Neuron (in vitro differentiated cells): ENCODE results near the gene EDAR.

Experiments
- H2AFZ ChIP-seq: one replicate; pipeline ENCODE4 v1.6.1; 2013; ENCODE audit warnings: low read depth, mild to moderate bottlenecking, inconsistent platforms, low read length, moderate library complexity
- H3K27me3 ChIP-seq: one replicate; pipeline ENCODE4 v1.6.1; 2013; ENCODE audit warnings: low read length; ENCODE audit not compliant: insufficient read depth
- H3K36me3 ChIP-seq: one replicate; pipeline ENCODE4 v1.6.1; 2013; ENCODE audit warnings: low read length; ENCODE audit not compliant: insufficient read depth
- H3K4me1 ChIP-seq: one replicate; pipeline ENCODE4 v1.6.1; 2013; ENCODE audit warnings: low read length; ENCODE audit not compliant: insufficient read depth
- H3K4me3 ChIP-seq: 2 replicates; pipeline ENCODE4 v1.5.1; 2013; ENCODE audit warnings: mild to moderate bottlenecking, low read length, moderate library complexity
- H3K9me3 ChIP-seq: one replicate; pipeline ENCODE4 v1.6.1; 2013; ENCODE audit warnings: low read length

Gene EDAR

DNA sequence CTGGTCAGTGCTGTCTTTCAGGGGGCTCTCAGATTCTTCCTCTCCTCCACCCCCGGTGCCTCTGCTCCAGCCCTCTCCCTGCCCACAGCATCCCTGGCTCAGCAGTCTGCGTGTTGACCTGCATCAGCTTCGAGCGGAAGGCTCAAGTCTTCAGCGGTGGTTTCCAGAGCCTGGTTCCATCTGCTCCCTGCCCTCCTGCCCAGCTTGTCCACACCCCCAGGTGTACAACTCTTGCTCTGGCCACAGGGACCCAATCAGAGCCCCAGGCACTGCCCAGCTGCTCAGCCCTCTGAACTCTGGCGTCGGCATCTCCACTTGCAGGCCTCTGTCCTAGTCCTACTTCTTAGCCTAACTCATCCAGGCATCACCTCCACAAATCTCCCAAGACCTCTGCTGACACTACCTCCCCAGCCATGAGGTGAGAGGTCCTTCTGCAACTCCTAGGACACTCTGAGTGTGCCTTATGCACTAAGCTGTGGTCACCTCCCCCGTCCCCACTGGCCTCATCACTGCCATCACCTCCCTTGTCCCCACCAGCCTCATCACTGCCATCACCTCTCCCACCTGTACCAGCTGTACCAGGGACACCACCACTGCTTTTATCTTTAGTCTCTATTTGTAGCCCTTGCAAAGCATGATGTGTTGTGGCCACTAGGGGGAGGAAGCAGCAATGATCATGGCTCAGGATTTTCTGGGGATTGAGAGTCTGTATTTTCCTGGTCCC, 60.9 kb downstream of the EDAR start:
- H2AFZ ChIP-seq: no peak overlapping the region
- no peaks in the 10 kb centered on the region for H3K9me3 ChIP-seq
- peaks cover 5% of the 10 kb centered on the region for H3K27me3 ChIP-seq
- no peak overlapping the region for H3K4me3 ChIP-seq
- no peaks in the 10 kb centered on the region for H3K36me3 ChIP-seq
- no peaks in the 10 kb centered on the region for H3K4me1 ChIP-seq

DNA sequence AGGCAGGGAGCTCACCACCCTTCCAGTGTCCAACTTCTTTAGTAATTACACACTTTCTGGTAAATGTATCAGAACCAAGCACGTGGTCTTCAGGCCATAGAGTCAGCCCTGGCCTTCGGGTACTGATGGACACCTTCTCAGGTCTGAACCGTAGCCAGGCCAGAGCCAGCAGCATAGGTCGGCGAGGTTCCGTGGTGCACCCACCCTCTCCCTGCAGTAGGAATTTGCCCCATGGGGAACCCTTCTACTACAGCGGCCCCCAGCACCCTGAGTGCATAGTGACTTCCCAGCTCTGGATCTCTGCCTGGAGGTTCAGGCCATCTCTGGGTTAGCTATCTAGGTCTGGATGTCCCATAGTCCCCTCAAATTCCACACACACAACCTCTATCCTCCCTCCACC, 61.6 kb downstream of the EDAR start:
- Histone ChIP-seq H2AFZ (no peak overlapping the region), H3K4me3 (no peak overlapping the region), H3K9me3 (no peaks in the 10 kb centered on the region), H3K36me3 (no peaks in the 10 kb centered on the region), H3K4me1 (no peaks in the 10 kb centered on the region), H3K27me3 (peaks cover 11% of the 10 kb centered on the region)

DNA sequence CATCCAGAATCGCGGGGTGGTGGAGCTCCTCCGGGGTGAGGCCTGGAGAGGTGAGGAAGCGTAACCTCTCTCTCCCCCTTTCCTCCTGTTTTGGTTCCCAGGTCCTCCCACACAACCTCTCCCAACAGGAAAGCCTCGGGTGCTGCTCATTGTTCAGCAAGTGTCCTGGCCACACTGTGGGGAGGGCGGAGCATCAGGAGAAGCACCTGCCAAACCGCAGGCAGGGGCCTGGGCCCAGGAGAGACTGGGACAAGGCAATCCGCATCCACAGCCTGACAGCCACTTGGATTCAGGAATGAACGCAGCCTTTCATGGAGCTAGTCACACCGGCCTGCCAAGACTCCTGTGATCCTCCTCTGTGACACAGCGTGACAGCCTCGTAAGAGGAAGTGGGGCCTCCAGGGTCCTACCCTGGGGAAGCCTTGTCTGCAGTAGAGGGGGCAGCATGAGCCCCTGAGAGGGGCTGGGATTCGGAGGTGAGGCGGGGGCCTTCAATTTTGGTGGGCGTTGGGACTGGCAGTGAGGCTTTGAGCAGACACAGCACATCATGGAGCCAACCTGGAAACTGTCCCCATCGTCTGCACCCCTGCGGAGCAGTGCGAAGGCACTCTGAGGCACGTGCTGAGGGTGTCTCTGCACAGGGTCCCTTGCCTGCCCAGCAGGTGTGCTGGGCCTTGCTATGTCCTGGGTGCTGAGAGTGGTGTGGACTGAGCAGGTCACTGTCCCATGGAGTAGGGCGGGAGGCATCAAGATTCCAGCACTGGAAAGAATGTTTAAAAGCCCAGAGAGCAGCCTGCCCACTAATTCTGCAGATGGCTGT, 62.2 kb downstream of the EDAR start:
- peaks cover 15% of the 10 kb centered on the region for H3K27me3 ChIP-seq
- H2AFZ ChIP-seq: no peak overlapping the region
- H3K36me3 ChIP-seq: no peaks in the 10 kb centered on the region
- no peak overlapping the region for H3K4me3 ChIP-seq
- H3K4me1 ChIP-seq: no peaks in the 10 kb centered on the region
- H3K9me3 ChIP-seq: no peaks in the 10 kb centered on the region

DNA sequence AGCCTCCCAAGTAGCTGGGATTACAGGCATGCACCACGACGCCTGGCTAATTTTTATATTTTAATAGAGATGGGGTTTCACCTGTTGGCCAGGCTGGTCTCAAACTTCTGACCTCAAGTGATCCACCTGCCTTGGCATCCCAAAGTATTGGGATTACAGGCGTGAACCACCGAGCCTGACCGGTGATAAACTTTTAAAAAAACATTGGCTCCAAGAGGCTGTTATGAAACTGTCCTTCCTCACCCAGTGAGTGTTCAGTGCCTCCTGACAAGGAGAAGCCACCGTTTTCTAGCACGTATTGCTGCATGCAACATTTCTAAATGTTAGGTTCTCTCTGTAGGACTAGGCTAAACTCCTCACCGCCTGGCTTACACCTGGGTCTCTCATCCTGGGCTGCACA, 63.3 kb downstream of the EDAR start:
- Histone ChIP-seq H2AFZ (no peak overlapping the region), H3K4me1 (no peaks in the 10 kb centered on the region), H3K9me3 (no peaks in the 10 kb centered on the region), H3K4me3 (no peak overlapping the region), H3K36me3 (no peaks in the 10 kb centered on the region), H3K27me3 (peaks cover 19% of the 10 kb centered on the region)

DNA sequence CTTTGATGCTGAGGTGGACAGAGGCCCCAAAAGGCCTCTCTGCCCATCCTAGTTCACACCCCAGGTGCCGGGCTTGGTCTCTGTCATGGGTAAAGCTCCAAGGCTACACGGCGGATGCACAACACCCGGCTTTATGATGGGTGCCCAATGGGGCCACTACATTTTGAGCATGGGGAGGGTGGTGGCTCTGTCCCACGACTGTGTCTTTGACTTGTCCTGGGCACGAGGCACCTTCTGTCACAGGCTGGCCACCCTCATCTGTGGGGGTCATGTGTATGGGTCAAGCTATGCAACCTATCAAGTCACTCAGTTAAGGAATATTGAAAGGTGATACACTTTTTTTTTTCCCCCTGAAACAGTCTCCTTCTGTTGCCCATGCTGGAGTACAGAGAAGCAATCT, 63.7 kb downstream of the EDAR start:
- Histone ChIP-seq H3K4me3 (no peak overlapping the region), H3K27me3 (peaks cover 17% of the 10 kb centered on the region), H3K36me3 (no peaks in the 10 kb centered on the region), H3K4me1 (no peaks in the 10 kb centered on the region), H2AFZ (no peak overlapping the region), H3K9me3 (no peaks in the 10 kb centered on the region)

DNA sequence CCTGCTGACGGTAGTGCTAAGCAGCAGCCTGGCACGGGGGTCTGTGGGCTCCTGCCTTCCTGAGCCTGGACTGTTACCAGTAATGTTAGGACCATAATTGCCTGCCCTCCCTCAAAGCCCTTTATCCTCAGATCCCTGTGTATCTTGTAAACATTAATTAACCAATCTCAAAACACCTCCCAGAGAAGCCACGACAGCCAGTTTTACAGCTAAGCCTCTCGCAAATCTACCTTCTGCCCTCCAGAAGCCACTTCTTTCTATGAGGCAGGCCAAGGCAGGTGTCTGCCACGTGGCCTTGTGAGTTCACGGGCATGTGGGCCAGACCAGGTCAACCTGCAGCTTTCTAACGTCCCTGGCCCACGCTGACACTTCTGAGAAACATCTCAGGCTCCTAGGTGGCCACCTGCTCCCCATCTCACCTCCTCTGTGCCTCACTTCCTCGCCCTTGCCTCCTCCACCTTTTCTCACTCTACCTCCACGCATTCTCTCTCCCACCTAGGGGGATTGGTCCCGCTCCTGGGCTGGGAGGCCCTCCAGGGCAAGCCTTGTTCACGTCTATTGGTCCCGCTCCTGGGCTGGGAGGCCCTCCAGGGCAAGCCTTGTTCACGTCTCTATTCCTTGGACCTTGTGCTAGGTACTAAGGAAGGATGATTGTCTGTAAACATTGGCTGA, 64.3 kb downstream of the EDAR start:
- no peaks in the 10 kb centered on the region for H3K36me3 ChIP-seq
- no peaks in the 10 kb centered on the region for H3K9me3 ChIP-seq
- peaks cover 16% of the 10 kb centered on the region for H3K27me3 ChIP-seq
- H3K4me3 ChIP-seq: no peak overlapping the region
- H3K4me1 ChIP-seq: no peaks in the 10 kb centered on the region
- no peak overlapping the region for H2AFZ ChIP-seq

DNA sequence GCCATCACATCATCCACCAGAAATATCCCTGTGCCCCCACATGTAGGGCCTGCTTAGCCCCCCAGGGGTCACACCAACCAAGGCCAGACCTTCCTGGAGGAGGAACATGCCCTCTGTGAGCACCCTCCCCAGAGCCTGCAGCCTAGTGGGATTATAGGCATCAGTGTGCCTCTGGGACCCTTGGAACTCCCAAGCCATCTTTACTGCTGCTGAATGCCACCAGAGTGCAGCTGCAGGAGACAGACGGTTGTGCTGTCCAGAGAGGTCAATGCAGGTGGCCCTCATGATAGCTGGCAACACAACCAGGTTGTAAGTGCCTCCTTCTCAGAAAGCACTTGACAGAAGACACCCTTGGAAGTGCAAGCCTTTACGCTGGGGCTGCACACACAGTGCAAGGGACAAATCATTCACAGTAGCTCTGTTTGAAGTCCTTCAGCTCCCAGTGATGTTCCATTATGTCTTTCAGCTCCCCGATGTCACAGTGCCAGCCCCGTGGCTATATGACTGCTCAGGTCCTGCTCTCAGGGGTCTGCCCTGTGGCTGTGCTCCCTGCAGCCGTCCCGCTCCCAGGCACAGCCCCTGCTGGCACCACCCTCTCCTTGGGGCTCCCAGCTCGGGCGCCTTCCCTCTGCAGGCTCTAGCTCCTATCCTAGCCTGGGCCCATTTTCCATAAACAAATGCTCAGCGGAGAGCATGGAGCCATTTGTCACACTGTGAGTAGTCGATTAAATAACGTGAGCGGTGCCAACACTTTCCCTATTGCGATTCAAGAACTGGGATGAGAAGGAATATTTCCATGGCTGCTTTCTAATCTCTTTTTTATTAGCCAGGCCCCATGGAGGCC, 65.1 kb downstream of the EDAR start:
- Histone ChIP-seq H3K4me3 (no peak overlapping the region), H3K4me1 (no peaks in the 10 kb centered on the region), H3K36me3 (no peaks in the 10 kb centered on the region), H2AFZ (no peak overlapping the region), H3K27me3 (peaks cover 16% of the 10 kb centered on the region), H3K9me3 (no peaks in the 10 kb centered on the region)

DNA sequence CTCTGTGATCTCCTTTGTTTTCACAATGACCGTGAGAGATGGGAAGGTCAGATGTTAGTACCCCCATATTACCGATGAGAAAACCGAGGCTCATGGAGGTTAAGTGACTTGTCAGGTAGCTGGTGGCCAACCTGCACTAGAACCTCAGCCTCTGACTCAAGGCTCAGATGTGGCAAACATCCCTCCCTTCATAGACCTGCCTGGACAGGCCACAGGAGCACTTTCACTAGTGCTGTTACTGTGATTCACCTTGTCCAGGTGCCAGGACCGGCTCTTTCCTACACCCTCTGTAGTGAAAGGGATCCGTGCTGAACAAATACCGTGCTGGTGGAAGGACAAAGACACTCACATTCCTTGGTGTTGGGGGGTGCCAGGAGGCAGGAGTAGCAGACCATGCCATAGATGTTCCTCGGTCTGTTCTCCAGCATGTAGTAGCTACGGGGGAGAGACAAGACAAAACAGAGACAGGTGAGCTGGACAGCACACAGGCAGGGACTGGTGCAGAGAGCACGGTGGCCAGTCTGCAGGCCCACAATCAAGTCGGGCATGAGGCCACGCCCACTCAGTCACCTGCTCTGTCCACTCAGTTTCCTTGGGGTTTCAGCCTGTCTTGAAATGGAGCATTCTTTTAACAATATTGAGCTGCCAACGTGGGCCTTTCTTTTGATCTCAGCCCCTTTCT, 65.9 kb downstream of the EDAR start:
- peaks cover 16% of the 10 kb centered on the region for H3K27me3 ChIP-seq
- no peaks in the 10 kb centered on the region for H3K9me3 ChIP-seq
- H2AFZ ChIP-seq: no peak overlapping the region
- H3K4me1 ChIP-seq: peaks cover 2% of the 10 kb centered on the region
- H3K4me3 ChIP-seq: no peak overlapping the region
- H3K36me3 ChIP-seq: no peaks in the 10 kb centered on the region

DNA sequence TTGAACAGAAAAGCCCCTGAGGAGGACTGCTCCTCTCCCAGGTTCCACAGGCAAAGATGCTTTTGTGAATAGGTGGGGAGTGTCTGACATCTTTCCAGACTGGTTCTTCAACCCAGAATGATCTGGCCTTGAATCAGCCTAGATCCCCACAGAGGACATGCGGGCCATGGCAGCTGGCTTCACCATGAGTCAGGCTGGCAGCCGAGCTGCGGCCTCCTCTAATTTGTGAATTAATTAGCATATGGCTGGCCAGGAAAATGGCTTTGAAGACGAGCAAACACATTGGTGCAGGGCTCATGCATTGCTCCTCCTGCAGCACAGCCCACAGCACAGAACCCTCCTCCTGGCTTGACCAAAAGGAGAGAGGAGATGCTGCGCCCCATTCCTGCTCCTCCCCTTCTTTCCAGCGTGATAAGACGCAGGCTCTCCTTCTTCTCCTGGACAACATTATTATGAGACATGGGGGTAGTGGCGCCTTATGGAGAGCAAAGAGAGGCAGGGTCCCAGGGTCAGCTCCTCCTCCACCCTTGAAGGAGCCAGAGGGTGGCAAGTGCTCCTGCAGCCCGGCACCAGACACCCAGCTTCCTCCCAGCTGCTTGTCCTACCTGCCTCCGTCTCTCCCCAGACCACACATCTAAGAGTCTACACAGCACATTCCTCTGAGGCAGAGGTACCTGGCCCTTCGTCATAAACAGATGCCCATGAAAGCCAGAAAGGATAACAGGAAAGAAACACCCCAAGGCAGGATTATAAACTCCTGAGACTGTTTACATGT, 66.7 kb downstream of the EDAR start:
- H3K27me3 ChIP-seq: peaks cover 16% of the 10 kb centered on the region
- peaks cover 6% of the 10 kb centered on the region for H3K4me1 ChIP-seq
- H3K9me3 ChIP-seq: no peaks in the 10 kb centered on the region
- H2AFZ ChIP-seq: no peak overlapping the region
- H3K4me3 ChIP-seq: no peak overlapping the region
- no peaks in the 10 kb centered on the region for H3K36me3 ChIP-seq

DNA sequence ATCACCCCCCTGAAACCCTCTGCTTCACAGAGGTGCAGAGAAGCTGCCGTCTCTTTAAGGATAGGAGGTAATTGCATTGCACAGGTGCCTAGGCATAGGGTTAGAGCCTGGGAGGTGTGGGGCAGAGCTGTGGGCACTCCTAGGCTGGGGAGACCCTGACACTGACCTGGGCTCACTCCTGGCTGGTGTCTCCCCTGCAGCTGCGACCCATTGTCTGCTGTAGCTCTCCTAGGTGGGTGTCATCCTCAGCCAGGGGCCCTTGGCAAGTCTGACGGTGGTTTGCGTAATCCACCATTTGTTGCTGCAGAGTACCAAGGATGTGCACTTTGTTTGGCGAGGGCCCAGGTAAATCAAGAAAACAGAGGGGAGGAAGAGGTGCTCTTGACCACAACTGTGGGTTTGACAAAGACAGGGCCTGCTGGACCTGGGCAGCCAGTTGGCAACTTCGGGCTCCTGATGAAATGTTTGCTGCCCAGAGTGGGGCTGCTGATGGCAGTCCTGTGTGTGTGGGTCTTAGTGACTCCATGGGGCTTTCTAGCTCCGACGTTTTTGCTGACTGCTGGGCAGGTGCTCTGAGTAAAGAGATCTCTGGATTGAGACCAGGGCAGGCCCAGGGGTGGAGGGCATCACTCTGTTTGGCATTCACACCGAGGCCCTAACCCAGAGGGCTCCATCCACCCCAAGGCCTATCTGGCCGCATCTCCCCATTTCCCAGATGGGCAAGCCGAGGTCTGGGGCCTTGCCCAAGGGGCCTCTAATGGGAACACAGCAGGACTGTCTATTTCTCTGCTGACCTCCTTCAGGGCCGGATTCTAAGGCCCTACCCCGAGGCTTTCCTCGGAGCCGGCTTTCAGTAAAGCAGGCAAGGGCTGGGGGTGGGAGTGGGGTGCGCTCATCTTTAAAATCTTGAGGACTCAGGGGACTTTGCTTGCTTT, 67.7 kb downstream of the EDAR start:
- Histone ChIP-seq H3K4me3 (no peak overlapping the region), H3K4me1 (peaks cover 14% of the 10 kb centered on the region), H3K9me3 (no peaks in the 10 kb centered on the region), H3K27me3 (peaks cover 16% of the 10 kb centered on the region), H2AFZ (no peak overlapping the region), H3K36me3 (no peaks in the 10 kb centered on the region)

DNA sequence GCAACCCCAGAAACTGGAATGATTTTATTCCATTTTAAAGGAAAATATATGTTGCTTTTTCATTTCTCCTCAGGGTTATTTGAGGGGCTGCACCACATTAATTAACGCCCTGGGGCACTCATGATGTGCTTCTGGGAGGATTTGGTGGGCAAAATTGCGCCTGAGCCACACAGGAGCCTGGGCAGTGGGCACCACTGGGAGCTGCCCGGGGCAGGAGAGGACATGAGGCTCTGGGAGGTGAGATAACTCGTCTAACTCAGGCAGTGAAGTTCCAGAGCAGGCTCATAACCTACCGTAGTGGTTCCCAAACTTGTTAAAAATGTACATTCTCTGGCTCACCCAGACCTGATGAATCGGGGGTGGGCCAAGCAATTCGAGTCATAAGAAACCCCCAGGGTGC, 68.3 kb downstream of the EDAR start:
- Histone ChIP-seq H3K27me3 (peaks cover 16% of the 10 kb centered on the region), H3K4me3 (no peak overlapping the region), H3K9me3 (no peaks in the 10 kb centered on the region), H3K4me1 (peaks cover 16% of the 10 kb centered on the region), H2AFZ (no peak overlapping the region), H3K36me3 (no peaks in the 10 kb centered on the region)
